ENCODE data around the gene LZTS2.
"Not testable (repeated sequence)": the region's sequence is repeated elsewhere in the genome, so short reads cannot be mapped to it uniquely, and the experiment has no call there.

Gene LZTS2

DNA sequence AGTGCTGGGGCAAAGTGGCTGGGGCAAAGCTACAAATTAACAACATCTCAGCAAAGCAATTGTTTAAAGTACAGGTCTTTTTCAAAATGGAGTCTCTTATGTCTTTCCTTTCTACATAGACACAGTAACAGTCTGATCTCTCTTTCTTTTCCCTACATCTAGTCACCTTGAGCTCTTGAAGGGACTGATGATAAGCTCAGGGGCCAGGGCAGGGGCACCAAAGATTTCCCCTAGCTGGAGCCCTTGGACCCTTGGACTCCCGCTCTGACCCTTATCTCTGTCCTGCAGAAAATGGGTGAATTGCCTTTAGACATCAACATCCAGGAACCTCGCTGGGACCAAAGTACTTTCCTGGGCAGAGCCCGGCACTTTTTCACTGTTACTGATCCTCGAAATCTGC is 34.8 kb downstream of the LZTS2 start:
- DNase-seq: not testable (repeated sequence)

DNA sequence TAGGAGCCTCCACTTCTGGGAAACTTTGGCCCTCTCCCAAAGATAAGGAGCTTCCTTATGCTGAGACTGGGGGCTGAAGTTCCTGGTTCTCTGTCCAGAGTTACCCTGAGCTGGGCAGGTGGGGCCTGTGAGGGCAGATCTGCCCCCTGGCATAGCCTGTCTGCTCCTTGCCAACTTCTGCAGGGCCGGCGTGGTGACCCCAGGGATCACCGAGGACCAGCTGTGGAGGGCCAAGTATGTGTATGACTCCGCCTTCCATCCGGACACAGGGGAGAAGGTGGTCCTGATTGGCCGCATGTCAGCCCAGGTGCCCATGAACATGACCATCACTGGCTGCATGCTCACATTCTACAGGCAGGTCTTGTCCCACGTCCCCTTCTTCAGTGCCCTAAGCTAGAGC is 35.7 kb downstream of the LZTS2 start:
- DNase-seq: no peak

DNA sequence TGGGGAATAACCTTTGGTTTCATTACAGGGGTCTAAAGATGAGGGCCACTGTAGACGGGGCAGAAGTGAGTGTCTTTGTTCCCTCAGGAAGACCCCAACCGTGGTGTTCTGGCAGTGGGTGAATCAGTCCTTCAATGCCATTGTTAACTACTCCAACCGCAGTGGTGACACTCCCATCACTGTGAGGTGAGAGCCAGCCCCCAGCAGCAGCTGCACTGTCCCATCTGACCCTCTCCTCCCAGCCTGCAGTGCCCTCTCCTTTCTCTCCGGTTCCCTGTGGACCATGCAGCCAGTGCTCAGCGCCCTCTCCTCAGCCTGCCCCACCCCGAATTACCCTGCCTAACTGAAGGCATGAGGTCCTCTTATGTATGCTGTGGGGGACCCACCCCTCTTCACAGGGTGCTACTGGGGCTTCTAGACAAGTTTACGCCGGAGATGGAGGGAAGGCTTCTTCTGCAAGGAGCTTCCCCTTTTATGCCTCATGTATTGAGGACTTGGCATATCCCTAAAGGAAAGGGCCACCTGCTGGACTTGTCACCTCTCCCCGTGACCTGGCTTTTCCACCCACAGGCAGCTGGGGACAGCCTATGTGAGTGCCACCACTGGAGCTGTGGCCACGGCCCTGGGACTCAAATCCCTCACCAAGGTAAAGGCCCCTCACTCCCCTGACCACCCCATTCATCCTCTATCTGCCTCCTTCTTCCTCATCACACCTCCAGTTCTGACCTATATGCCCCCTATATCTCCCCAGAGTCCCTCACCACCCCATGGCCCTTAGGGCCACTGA is 36.5 kb downstream of the LZTS2 start:
- DNase-seq: no peak

DNA sequence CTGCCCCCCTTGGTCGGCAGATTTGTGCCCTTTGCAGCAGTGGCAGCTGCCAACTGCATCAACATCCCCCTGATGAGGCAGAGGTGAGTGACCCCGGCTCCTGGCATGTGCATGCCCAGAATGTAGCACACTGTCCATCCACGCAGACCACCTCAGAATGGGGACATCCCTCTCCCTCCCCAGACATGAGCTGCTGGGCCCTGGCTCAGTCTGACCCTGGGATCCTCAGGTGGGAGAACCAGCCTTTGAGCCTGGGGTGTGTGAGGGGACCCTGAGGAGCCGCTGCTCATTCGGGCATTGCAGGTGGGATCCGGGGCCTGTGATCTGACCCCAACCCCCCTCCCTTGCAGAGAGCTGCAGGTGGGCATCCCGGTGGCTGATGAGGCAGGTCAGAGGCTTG is 37.1 kb downstream of the LZTS2 start:
- no peak for DNase-seq

DNA sequence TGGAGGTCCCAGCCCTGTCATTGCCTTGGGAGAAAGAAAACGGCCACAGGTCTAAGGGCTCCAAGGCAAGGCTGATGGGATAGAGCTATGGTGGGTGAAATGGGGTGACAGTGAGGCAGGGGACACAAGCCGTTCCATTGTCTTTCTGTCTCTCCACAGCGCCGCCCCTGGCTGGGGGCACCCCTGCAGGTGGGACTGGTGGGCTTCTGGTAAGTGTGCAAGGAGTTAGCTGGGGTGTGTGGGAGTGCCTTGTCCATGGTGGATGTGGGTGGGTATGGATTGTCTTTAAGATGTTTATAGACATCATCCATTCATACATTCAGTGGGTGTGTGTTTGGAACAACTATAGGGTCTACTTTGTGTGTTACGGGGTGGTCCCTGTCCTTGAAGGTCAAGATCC is 38.9 kb downstream of the LZTS2 start:
- DNase-seq: no peak

DNA sequence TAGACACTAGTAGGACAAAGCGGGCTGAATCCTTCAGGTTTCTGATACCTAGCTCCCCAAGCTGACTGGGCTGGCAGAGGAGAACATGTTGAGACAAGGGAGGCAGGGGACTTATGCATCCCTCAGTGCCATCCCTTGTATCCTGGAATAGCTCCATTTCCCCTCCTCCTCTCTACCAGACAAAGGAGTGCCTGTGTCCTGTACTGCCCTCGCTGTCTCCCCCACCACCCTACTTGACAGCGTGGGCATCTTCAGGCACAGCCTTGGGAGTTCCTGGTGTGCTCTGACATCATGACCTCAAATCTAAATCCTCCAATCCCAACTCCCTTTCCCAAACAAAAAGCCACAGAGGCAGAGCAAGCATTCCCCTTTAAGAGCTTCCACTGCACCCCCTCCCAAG is 40.5 kb downstream of the LZTS2 start:
- no peak for DNase-seq

DNA sequence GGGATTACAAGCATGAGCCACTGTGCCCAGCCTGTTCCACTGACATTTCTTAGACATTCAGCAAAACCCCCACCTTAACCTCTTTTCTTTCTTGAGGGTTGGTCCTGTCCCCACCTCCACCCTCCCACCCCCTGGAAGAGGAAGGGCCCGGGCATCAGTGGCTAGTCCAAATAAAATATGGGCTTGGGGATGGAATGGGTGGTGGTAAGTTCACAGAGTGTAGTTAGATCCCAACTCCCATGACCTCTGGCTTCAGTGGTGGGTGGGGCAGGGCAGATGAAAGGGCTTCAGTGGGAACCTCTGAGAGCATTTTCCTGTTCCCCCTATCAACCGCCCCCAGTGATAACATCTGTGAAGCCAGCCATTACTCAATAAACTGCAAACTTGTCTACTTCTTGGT is 41.2 kb downstream of the LZTS2 start:
- DNase-seq: no peak

DNA sequence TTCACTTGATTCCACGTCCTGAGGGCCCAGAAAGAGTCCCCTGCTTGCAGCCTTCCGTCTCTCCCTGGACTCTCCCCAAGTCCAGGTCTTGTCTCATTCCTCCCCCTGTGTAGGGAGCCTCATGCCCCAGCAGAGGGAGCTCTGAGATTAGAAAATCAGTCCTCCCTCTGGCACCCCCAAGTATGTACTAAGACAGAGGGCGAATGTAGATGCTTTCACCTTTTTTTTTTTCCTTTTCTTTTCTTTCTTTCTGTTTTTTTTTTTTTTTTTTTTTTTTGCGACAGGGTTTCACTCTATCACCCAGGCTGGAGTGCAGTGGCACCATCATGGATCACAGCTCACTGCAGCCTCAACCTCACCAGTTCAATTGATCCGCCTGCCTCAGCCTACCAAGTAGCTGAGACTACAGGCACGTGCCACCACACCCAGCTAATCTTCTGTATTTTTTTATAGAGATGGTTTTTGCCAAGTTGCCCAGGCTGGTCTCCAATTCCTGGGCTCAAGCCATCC is 41.7 kb downstream of the LZTS2 start:
- peak; percentile 82 to 86 (median 85) for DNase-seq

DNA sequence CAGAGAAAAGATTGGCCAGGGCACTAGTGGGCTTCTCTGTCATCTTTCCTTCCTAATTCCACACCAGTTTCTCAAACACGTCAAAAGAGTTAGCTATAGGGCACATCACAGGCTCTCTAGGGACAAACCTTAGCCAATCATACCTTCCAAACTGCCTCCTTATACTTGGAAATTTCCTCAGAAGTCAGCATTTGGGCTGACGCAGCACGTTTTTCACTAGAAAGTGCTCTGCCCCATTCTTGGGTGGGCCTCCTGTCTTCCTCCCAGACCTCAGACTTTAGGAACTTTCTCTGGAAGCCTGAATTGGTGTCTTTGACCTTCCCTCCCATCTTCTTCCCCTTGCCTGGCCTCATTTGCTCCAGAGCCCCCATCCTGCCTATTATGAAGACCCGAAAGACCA is 42.5 kb downstream of the LZTS2 start:
- DNase-seq: no peak

DNA sequence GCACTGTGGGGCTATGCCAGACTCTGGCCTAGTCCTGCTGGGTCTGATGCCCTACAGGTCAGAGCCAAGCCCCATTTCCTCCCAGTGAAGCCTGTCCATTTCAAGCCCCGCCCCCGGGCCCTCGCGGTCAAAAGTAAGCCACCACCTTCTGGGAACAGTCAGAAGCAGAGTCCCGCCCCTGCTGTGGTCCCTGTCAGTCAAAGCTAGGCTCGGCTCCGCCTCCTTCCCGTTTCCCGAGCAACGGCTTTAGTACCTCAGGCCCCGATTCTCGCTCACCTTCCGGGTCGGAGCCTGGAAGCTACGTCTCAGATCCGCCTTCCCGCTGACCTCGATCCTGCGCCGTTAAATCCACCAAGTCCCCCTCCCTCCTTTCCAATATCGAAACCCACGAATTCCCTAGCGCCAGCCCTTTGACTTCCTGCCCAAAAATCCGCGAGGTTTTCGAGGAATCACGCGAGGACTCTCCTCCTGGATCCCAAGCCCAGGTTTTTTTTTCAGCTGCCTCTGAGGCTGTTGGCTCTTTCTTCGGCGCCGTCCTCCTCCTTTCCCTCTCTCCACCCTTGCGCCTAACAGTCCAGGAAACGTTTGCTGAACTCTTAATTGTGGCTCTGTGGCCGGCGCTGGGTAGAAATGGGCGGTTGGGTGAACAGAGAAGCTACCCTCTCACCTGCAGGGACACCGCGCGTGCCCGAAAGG is 43.2 kb downstream of the LZTS2 start:
- peak; percentile 95 to 97 (median 97) for DNase-seq

DNA sequence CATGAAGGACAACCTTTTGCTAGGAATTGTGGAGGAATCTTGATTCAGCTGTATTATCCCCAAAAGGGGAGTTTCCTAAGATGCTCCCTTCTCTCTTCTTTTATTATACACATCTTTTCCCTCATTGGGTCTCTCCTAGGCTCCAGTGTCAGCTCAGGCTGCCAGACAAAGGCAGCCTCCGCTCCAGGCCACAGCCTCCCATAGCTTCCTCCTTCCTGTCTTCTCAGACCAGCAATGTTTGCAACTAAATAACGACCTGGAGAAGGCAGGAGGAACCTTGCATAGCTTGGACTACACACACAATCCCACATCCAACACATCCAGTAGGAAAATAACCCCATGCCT is 43.7 kb downstream of the LZTS2 start:
- no peak for DNase-seq

DNA sequence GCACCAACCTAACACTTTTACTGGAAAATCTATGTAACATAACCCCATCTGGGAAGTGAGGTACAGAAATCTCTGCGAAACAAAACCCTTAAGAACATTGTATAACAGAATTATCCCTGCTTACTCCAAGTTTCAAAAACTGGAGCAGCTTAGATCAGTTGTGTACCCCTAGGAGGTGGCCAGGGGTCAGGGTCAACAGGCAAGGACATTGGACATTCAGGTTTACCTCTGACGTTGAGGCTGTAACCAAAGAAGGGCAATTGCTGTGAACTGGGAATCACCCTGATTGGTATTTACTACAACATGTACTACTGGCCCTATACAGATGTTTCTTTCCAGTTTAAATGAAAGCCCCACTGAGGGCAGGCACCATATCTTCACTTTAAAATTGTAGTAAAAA is 44.5 kb downstream of the LZTS2 start:
- no peak for DNase-seq

DNA sequence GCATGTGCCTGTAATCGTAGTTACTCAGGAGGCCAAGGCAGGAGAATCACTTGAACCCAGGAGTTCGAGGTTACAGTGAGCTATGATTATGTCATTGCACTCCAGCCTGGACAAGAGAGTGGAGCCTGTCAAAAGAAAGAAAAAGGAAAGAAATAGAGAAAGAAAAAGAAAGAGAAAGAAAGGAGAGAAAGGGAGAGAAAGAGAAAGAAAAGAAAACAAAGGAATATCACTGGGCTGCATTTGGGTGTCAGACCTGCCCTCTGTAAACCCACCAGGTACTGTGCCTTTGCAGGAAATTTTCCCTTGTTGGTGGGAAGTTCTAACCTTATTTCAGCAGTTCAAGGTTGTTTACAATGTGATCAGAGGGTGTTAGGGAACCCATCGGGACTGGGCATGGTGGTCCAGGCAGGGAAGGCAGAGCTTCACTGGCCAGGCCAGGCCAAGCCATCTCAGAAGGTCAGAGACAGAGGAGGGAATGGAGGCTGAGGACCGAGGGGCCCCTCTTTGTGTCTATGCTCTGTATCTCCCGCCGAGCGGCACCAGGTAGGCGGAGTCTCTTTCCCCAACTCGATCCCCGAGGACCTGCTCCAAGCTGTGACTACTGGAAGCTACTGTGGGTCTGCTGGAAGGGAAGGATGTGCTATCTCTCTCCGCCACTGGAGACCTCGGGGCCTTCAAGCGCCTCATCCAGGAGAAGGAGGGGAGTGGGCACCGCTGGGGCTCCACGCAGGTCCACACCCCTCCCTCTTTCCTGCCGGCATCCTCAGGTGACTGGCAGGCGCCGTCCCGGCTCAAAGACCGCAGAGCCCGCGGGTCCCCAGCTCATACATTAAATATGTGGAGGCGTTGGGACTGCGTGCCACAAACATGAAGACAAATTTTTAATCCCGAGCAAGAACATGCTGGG is 47.0 kb downstream of the LZTS2 start:
- DNase-seq: no peak

DNA sequence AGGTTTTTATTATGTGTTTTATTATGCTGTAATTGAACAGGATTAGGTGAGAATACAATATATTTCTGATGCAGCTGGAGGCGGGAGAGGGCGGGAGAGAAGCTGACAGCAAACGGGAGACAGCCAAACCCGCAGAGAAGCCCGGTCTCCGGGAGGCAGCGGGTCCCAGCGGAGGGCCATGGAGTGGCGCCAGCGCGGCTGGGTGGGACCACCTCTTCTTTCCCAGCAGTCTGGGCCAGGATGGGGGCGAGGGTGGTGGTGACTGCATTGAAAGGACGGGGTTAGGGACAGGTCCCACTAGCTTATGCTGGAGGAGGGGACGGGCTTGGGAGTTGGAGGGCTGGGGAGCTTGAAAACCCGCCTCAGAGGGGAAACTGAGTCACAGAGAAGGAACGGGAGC is 47.7 kb downstream of the LZTS2 start:
- DNase-seq: no peak

DNA sequence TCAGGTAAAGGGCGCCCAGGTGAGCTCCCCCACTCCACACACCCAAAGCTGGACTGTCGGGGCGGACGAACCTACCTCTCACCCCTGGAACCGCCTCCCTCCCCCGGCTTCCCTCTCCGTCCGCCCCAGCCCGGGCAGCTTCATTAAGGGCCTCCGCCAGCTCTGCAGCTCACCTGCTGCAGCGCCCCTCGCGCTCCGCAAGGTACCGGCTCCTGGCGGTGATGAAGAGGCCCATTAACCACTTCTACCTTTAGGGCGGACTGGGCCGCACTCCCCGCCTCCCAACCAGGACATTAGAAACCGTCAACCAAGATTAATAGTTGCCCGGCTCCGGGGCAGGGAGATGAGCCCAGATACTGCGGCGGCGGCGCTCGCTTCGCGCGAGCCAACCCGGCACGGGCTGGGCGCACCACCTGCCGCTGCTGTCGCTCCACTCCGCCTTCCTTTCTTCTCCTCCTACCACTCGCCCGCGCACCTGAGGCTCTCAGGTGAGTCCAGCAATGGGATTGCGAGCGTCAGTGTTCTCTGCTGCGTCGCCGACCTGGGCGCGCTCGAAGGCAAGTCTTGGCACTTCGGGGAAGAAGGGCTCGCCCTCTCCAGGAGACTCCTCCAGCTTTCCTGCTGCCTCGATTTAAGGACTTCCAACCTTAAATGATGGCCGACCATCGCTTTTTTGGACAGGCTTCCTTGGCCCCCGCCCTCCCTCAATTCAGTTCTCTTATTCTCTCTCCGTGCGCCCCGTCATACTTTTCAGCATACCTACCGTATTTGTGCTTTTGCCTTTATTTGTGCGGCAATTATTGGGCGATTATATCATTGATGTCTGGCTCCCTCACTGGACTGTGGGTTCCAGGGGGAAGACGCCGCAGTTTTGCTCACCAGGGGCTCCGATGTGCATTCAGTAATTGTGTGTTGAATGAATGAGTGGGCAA is 48.6 kb downstream of the LZTS2 start:
- DNase-seq: no peak

DNA sequence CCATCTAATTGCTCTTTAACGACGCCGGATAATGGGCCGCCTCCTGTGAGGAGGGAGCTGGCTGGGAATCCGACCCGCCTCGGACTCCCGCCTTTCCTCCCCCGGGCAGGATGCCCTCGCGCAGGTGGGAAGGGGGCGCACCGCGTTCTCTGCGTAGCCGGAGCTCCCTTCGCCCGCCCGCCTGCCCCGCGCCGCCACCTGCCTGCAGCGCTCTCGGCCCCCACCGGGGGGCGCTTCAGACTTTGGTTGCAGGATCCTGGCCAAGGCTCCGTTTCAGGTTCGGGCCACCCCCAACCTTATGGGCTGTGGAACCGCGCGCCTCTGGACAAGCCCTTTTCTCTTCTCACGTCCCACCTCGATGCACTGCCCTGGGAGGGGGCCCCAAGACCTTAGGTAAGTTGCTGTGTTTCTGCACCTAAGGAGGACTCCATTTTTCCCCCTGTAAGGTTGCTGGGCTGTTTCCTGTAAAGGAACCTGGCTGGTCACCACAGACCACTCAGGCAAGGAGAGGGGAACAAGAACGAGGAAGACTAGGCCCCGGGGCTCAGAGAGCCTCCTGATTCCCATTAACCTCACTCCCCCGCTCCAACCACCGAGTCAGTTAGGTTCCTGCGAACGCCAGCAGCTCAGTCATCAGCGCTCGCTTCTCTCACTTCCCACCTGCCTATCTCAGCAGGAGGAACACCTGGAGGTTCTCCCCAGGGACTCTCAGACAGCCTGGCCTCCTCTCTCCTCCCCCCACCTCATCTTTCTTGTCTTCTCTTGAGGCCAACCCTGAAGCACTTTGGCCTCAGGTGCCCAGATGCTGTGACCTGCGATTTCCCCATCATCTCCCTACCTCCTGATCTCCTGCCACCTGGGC is 50.8 kb downstream of the LZTS2 start:
- peak; percentile 67 to 84 (median 71) for DNase-seq

DNA sequence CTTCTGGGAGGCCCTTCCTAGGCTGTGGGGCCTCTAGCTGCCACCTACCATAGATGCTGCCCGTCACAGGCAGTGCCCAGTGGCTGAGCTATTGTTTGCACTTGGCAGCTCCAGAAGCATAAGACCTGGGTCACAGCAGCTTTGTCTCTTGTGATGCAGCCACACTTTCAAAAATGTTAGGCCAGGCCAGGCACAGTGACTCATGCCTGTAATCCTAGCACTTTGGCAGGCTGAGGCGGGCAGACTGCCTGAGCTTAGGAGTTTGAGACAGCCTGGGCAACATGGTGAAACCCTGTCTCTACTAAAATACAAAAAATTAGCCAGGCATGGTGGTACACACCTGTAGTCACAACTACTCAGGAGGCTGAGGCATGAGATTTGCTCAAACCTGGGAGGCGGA is 52.7 kb downstream of the LZTS2 start:
- no peak for DNase-seq

DNA sequence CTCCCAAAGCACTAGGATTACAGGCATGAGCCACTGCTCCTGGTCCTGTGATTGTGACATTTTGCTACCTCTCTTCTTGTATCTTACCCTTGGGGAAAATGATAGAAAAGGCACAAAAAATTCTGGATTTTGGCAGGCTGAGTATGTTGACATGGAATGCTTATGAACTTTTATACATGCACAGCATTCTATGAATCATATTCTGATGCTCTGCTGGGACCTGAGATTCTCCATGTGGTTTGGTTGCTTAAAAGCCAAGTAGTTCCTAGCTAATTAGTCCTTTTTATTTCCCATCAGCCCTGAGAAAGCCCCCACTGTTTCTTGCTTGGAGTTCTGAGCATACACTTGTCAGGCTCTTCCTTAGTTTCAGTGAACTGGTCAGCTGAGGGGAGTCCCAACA is 53.9 kb downstream of the LZTS2 start:
- no peak for DNase-seq

DNA sequence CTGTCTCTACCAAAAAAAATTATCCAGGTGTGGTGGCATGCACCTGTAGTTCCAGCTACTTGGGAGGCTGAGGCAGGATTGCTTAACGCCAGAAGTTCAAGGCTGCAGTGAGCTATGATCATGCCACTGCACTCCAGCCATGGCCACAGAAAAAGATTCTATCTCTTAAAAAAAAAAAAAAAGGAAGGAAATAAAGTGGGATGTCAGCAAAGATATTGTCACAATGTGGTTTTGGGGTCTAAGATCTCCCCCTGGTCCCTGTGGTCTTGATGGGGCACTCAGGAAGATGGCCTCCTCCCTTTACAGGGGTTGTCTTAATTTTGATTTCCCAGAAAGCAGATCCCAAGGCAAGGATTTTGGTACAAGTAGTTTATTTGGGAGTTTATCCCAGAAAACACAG is 54.7 kb downstream of the LZTS2 start:
- DNase-seq: no peak

DNA sequence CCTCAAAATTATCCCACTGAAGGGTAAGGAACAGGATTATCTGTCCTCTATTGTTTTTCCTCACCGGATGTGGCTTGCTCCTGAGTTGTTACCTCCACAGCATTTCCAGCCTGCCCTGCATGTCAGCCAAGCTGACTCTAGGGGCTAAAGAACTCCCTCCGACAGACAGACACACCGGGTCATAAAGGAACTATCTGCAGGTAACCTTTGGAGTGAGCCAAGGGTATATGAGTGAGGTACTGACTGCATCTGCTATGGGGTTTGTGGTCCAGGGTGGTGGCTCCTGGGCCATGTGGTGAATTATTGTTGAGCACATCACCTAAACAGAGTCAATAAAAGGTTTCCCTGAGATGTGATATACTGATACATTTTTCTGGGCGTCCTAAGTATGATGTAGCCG is 55.3 kb downstream of the LZTS2 start:
- DNase-seq: no peak

DNA sequence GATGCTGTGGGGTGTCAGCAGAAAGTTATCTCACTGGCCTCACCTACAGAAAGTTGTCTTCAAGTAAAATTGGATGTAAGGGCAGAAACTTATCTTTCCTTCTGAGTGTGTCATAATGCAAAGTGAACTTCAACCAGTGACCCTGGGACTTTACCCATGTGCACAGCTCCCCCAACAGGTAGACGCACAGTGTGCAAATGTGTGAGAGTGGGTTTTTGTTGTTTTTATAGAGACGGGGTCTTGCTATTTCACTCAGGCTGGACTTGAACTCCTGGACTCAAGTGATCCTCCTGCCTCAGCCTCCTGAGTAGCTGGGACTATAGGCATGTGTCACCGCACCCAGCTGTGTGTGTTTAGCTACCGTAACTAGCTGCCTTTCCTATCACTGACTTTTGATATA is 55.8 kb downstream of the LZTS2 start:
- no peak for DNase-seq
